Activated gamma-delta T cell treated with Interleukin-2 at 50 U/mL for 16 hours (primary cell): ENCODE results near the gene CAPZA3.
"Not testable (repeated sequence)": the region's sequence is repeated elsewhere in the genome, so short reads cannot be mapped to it uniquely, and the experiment has no call there.

Source experiments
- DNase-seq: peaks from one replicate; pipeline ENCODE4 v3.0.0-alpha.2; 2020

The CAPZA3 gene

DNA sequence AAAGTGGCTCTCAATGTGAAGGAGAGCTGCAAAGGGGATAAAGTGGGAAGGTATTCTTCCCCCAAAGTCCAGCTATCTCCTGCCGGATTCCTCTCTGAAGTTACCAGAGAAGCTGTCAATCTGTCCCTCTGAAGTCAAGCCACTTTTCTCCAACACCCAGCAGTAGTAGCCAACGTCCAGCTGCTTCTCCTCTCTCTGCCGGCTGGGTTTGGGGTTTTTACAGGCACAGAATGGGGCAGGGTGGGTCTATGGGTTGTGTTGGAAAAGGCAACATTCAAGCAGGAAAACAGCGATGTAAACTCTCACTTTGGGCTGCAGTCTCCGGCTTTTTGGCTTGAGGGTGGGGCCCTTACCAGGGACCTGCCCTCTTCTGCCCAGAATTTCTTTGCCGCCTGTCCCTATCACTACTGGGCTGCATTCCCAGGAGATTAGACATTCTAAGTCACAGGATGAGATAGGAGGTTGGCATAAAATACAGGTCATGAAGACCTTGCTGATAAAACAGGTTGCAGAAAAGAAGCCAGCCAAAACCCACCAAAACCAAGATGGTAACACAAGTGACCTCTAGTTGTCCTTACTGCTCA lies 16.3 kb downstream of the CAPZA3 start:
- no peak for DNase-seq

DNA sequence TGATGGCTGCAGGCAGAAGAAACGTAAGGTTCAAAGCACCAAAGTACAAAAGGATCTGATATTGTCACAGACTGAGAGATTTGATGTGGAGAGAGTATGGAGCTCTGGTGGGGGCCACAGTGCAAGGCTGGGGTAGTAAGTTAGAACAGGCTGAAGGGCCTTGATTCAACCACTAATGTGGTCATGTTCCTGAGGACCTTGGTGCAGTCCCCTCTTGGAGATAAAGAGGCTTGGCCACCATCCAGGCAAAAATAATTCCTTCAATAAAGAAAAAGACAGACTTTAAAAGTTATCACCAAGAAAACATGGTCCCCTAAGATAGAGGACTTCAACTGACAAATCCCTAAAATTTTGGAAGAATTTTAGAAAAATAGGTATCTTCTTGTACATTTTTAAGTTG lies 17.4 kb downstream of the CAPZA3 start:
- DNase-seq: no peak

DNA sequence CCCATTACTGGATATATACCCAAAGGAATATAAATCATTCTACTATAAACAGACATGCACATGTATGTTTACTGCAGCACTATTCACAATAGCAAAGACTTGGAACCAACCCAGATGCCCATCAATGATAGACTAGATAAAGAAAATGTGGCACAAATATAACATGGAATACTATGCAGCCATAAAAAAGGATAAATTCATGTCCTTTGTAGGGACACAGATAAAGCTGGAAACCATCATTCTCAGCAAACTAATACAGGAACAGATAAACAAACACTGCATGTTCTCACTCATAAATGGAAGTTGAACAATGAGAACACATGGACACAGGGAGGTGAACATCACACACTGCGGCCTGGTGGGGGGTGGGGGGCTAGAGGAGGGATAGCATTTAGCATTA lies 28.6 kb downstream of the CAPZA3 start:
- not testable (repeated sequence) for DNase-seq

DNA sequence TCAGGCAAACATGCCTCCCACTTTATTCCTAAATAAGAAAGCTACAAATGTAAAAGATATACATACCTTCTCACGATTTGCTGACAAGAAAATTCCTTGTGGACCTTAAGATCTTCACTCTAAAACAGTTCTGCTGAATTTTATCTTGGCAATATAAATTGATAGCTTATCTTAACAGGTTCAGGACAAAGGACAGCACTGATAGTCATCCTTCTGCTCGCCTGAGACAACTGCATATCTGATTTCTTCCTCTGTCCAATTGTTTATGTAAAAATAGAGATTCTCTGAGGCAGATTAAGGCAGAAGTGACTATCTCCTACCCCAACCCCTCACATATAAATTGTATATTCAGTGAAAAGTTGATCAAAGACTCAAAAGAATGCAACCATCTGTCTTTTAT lies 44.9 kb downstream of the CAPZA3 start:
- DNase-seq: no peak

DNA sequence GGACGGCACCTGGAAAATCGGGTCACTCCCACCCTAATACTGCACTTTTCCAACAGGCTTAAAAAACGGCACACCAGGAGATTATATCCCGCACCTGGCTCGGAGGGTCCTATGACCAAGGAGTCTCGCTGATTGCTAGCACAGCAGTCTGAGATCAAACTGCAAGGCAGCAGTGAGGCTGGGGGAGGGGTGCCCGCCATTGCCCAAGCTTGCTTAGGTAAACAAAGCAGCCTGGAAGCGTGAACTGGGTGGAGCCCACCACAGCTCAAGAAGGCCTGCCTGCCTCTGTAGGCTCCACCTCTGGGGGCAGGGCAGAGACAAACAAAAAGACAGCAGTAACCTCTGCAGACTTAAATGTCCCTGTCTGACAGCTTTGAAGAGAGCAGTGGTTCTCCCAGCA lies 47.5 kb downstream of the CAPZA3 start:
- DNase-seq: not testable (repeated sequence)
